Gastrocnemius medialis (tissue), 4 donors: ENCODE results near the gene ZBTB3. TPM values are rescaled to one million over a fixed set of nuclear protein-coding genes. Genes with fewer than 3 reads are reported as not detected.

Source experiments
- ATAC-seq, 2 donors: fragments of 150-250 bp; one replicate each; pipeline ENCODE4 v1.9.1; 2016
- DNase-seq, 2 donors: peaks; one replicate each; pipeline ENCODE4 v3.0.0-alpha.2; 2019
- H3K27ac ChIP-seq, 4 donors: fragments of 200-600 bp; sonication (generic); 1 replicate in 1 of 4; 2 replicates in 3 of 4; pipeline ENCODE4 v1.5.1; 2016 to 2018; ENCODE audit warnings: mild to moderate bottlenecking in 2 of 4, moderate library complexity in 1 of 4
- H3K27me3 ChIP-seq, 3 donors: fragments of 200-600 bp; sonication (generic) in 2 of 3; 1 replicate in 1 of 3; 2 replicates in 2 of 3; pipeline versions ENCODE4 v1.5.1 to v1.6.0; 2016 to 2019; ENCODE audit warnings: mild to moderate bottlenecking in 1 of 3, moderate library complexity in 1 of 3
- H3K36me3 ChIP-seq, 2 donors: fragments of 200-600 bp; sonication (generic) in 1 of 2; one replicate each; pipeline ENCODE4 v1.5.1; 2017 to 2018
- H3K4me1 ChIP-seq, 2 donors: fragments of 200-600 bp; sonication (generic) in 1 of 2; one replicate each; pipeline ENCODE4 v1.5.1; 2016 to 2017; ENCODE audit warnings: mild to moderate bottlenecking in 2 of 2
- H3K4me3 ChIP-seq, 4 donors: fragments of 200-600 bp; sonication (generic) in 3 of 4; 1 replicate in 1 of 4; 2 replicates in 3 of 4; pipeline ENCODE4 v1.5.1; 2016 to 2019; ENCODE audit warnings: mild to moderate bottlenecking in 2 of 4
- H3K9me3 ChIP-seq, 3 donors: fragments of 200-600 bp; sonication (generic) in 2 of 3; 1 replicate in 1 of 3; 2 replicates in 2 of 3; pipeline ENCODE4 v1.5.1; 2016 to 2019
- POLR2A ChIP-seq, 2 donors: fragments of 450-650 bp; IDR thresholded peaks; one replicate each; pipeline ENCODE4 v1.6.1; 2017; ENCODE audit warnings: antibody characterized with exemption in 2 of 2, mild to moderate bottlenecking in 2 of 2, moderate library complexity in 2 of 2
- in situ Hi-C, 4 donors: fragments of 200-750 bp; cut with MboI; loops; one replicate each; pipeline versions ENCODE4 v1.15.0 to v1.8.0; 2017; ENCODE audit warnings: low sequenced_read_pairs in 4 of 4
- intact Hi-C: fragments of 100-400 bp; cut with DNase I; formaldehyde crosslinking; loops from one replicate; pipeline ENCODE4 v1.15.1; 2023; ENCODE audit warnings: low total_unique reads
- total RNA-seq, 4 donors: library from RNA; depleted of rRNA; stranded (reverse); fragments of >200 nt; gene quantifications; one replicate each; pipeline versions ENCODE4 v1.1.0 to v1.2.3, GENCODE V29; 2016
- TF ChIP-seq, protein P1 (sequence below), 5 experiments: fragments of 450-650 bp in 3 of 5; fragments of 200-600 bp in 2 of 5; sonication (generic) in 2 of 5; IDR thresholded peaks in 4 of 5; conservative IDR thresholded peaks in 1 of 5; 1 replicate in 4 of 5; 2 replicates in 1 of 5; pipeline ENCODE4 v1.5.1; 2016 to 2019; ENCODE audit warnings: antibody characterized with exemption in 5 of 5, mild to moderate bottlenecking in 3 of 5, moderate library complexity in 3 of 5

Gene ZBTB3
- total RNA-seq, 4 donors from 2014 or later = 5.6 to 10.5 (median 7.7) TPM

DNA sequence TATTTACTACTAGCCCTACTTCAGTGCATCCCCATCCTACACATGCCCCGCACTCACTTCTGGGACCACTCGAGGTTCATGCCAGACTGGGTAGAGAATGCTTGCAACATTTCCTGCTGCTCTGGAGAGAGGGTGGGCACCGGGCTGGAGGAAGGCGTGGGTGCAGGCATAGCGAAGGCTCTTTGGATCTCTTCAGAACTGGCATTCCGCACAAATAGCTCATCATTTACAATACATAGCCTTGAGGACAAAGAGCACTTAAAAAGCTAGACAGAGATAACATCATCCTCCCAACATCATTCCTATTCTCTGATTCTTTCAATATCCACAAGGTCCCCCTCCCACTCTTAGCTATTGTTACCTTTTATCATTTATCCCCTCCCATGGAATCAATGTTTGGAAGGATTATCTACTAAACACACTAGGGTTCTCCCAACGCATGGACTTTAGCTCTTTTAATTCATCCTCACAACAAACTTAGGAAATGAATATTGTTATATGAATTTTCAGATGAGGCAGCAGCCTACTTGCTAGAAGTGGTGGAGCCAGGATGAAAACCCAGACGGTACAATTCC is 40.3 kb upstream of the ZBTB3 start:
- no peak for TF ChIP-seq POLR2A (IDR thresholded peaks at IDR 0.05)
- TF ChIP-seq, protein P1, sequence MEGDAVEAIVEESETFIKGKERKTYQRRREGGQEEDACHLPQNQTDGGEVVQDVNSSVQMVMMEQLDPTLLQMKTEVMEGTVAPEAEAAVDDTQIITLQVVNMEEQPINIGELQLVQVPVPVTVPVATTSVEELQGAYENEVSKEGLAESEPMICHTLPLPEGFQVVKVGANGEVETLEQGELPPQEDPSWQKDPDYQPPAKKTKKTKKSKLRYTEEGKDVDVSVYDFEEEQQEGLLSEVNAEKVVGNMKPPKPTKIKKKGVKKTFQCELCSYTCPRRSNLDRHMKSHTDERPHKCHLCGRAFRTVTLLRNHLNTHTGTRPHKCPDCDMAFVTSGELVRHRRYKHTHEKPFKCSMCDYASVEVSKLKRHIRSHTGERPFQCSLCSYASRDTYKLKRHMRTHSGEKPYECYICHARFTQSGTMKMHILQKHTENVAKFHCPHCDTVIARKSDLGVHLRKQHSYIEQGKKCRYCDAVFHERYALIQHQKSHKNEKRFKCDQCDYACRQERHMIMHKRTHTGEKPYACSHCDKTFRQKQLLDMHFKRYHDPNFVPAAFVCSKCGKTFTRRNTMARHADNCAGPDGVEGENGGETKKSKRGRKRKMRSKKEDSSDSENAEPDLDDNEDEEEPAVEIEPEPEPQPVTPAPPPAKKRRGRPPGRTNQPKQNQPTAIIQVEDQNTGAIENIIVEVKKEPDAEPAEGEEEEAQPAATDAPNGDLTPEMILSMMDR (IDR thresholded peaks at IDR 0.05 in 4 of 5, conservative IDR thresholded peaks at IDR 0.05 in 1 of 5) = no peak
- H3K27ac ChIP-seq = peak overlapping the region in 1 of 4 donors; percentile 5
- H3K9me3 ChIP-seq = no peaks in the 10 kb centered on the region
- peaks cover 3 to 79% of the 10 kb centered on the region in 2 donors for H3K36me3 ChIP-seq
- DNase-seq = no peak
- H3K4me3 ChIP-seq = no peak overlapping the region
- ATAC-seq = no peak
- peaks cover 18 to 25% of the 10 kb centered on the region in 2 donors for H3K4me1 ChIP-seq
- in situ Hi-C loops = no loop called here
- intact Hi-C loops = no loop called here
- no peaks in the 10 kb centered on the region for H3K27me3 ChIP-seq

DNA sequence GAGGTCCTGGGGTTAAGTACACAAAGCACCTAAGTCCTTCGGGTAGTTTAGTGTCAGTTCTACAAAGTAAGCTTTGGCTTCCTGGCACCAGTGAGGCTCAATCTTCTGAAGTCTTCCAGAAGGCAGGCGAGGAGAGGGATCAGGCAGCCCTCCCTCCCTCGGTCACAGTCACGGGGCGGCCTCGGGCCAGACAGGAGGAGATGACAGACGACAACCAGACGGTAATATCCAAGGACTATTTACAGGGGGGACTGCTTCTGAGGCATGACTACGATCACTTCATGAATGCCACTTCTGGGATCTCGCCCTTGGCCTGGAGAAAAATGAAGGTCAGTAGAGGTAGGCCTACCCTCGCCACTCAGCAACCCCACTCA is 38.2 kb upstream of the ZBTB3 start:
- peaks cover 3 to 63% of the 10 kb centered on the region in 2 donors for H3K36me3 ChIP-seq
- H3K4me3 ChIP-seq = peak overlapping the region; percentile 75 to 95 (median 86)
- H3K4me1 ChIP-seq = peaks cover 31 to 38% of the 10 kb centered on the region in 2 donors
- H3K9me3 ChIP-seq = no peaks in the 10 kb centered on the region
- ATAC-seq (no peak), DNase-seq (peak in 1 of 2 donors; percentile 38)
- H3K27me3 ChIP-seq = no peaks in the 10 kb centered on the region
- intact Hi-C loops (no loop called here), in situ Hi-C loops (no loop called here)
- TF ChIP-seq POLR2A (IDR thresholded peaks at IDR 0.05) = no peak
- TF ChIP-seq, protein P1 (IDR thresholded peaks at IDR 0.05 in 4 of 5, conservative IDR thresholded peaks at IDR 0.05 in 1 of 5) = no peak
- peak overlapping the region; percentile 73 to 90 (median 80) for H3K27ac ChIP-seq

DNA sequence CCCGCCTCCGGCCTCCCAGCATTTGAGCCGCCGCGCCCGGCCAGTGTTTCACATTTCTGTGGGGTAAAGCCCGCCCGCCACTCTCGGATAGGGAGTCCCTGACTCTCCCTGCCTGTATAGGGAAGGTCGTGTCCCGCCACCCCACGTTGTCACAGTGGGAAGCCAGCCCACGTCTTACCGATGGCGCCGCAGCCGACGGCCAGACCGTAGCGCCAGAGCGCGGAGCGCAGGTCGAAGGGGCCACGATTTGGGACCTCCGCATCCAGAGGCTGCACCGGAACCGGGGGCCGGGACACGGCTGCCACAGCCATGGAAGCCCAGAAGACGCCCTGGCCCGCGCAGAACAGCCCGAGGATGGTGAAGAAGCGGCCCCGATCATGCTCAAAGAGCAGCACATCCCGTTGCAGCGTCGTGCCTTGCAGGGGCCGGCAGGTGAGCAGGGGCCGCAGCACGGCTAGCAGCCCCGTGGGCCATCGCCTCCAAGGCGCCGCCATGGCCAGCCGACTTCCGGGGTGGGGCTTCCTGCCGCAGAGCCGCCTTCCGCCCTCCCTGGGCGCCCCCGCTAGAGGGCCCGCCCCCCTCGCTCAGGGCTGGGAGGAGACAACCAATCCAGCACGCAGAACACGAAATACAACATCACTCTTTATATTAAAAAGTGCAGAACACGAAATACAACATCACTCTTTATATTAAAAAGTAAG is 37.7 kb upstream of the ZBTB3 start, which contains the start of gene TMEM223:
Gene TMEM223, minus strand, starts transcription at position 506 of the 701 bp plus-strand sequence. Its CDS starts 12 bp downstream, at position 494.
- H3K36me3 ChIP-seq = peaks cover 3 to 58% of the 10 kb centered on the region in 2 donors
- DNase-seq = peak; percentile 64 to 78
- ATAC-seq = peak; percentile 34 to 48
- H3K27ac ChIP-seq = peak within 1 kb of the TSS; percentile 73 to 90 (median 80)
- peaks cover 31 to 38% of the 10 kb centered on the region in 2 donors for H3K4me1 ChIP-seq
- in situ Hi-C loops = no loop called here
- H3K9me3 ChIP-seq = no peaks in the 10 kb centered on the region
- H3K27me3 ChIP-seq = no peaks in the 10 kb centered on the region
- intact Hi-C loops = no loop called here
- peak within 1 kb of the TSS; percentile 75 to 95 (median 86) for H3K4me3 ChIP-seq
- TF ChIP-seq, protein P1 (IDR thresholded peaks at IDR 0.05 in 4 of 5, conservative IDR thresholded peaks at IDR 0.05 in 1 of 5) = peak in 4 of 5 experiments; percentile 22 to 44 (median 31)
- TF ChIP-seq POLR2A (IDR thresholded peaks at IDR 0.05) = peak; percentile 35 to 49

DNA sequence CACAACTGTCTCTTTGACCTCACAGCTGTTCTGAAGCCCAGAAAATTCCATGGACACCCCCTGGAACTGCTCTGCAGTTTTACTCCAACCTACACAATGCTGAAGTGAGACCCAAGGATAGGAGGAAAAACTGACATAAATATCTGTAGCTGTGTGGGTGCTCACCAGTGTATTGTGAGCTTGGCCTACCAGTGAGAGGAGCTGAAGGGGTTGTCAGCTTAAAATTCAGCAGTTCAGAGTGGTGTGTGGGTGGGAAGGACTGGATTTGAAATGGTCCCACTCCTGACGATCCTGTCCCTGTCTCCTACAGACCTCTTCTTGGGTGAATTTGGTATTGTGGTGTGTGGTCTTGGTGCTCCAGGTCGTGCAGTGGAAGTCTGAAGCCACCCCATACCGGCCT is 35.6 kb upstream of the ZBTB3 start:
- intact Hi-C loops (loop anchor here (10.0 kb wide), 1 partner anchor 145 kb away; the partner anchor contains the start of gene GANAB), in situ Hi-C loops (loop anchor here (5.0 to 10.0 kb wide), 2 partner anchors 73 to 75 kb away; no protein-coding TSS in a partner anchor)
- Histone ChIP-seq H3K27ac (no peak overlapping the region), H3K4me3 (no peak overlapping the region), H3K4me1 (peaks cover 42 to 47% of the 10 kb centered on the region in 2 donors), H3K9me3 (no peaks in the 10 kb centered on the region), H3K27me3 (no peaks in the 10 kb centered on the region), H3K36me3 (peaks cover 0 to 44% of the 10 kb centered on the region in 2 donors)
- DNase-seq (no peak), ATAC-seq (no peak)
- TF ChIP-seq POLR2A (IDR thresholded peaks at IDR 0.05) = no peak
- TF ChIP-seq, protein P1 (IDR thresholded peaks at IDR 0.05 in 4 of 5, conservative IDR thresholded peaks at IDR 0.05 in 1 of 5) = no peak
